Breast epithelium (tissue), 4 donors: ENCODE results near the gene TNFSF9. TPM values are rescaled to one million over a fixed set of nuclear protein-coding genes. Genes with fewer than 3 reads are reported as not detected.

ENCODE experiments used
- DNase-seq, 2 donors: peaks; one replicate each; pipeline ENCODE4 v3.0.0-alpha.2; 2019; ENCODE audit warnings: low spot score in 2 of 2
- H3K27ac ChIP-seq, 2 donors: fragments of 200-600 bp; sonication (generic) in 1 of 2; one replicate each; pipeline ENCODE4 v1.5.1; 2016 to 2019; ENCODE audit warnings: mild to moderate bottlenecking in 1 of 2
- H3K27me3 ChIP-seq, 2 donors: fragments of 200-600 bp; sonication (generic) in 1 of 2; one replicate each; pipeline versions ENCODE4 v1.5.1 to v1.6.0; 2017 to 2019; ENCODE audit warnings: control low read depth in 1 of 2, mild to moderate bottlenecking in 1 of 2
- H3K36me3 ChIP-seq: fragments of 200-600 bp; one replicate; pipeline ENCODE4 v1.5.1; 2019
- H3K4me1 ChIP-seq, 2 donors: fragments of 200-600 bp; sonication (generic); one replicate each; pipeline ENCODE4 v1.5.1; 2016 to 2019; ENCODE audit warnings: control low read depth in 1 of 2
- H3K4me3 ChIP-seq, 3 donors: fragments of 200-600 bp; sonication (generic); 1 replicate in 2 of 3; 2 replicates in 1 of 3; pipeline ENCODE4 v1.5.1; 2016 to 2019; ENCODE audit warnings: mild to moderate bottlenecking in 3 of 3, moderate library complexity in 2 of 3
- H3K9me3 ChIP-seq, 2 donors: fragments of 200-600 bp; sonication (generic) in 1 of 2; one replicate each; pipeline ENCODE4 v1.5.1; 2016 to 2019; ENCODE audit warnings: control low read depth in 1 of 2
- CTCF ChIP-seq, 3 donors: fragments of 450-650 bp; IDR thresholded peaks; one replicate each; pipeline ENCODE4 v1.5.1; 2016 to 2017; ENCODE audit warnings: antibody characterized with exemption in 3 of 3, mild to moderate bottlenecking in 3 of 3, moderate library complexity in 3 of 3
- POLR2A ChIP-seq: fragments of 450-650 bp; IDR thresholded peaks from one replicate; pipeline ENCODE4 v1.6.1; 2016; ENCODE audit warnings: antibody characterized with exemption, mild to moderate bottlenecking, moderate library complexity
- POLR2AphosphoS5 ChIP-seq, 3 donors: sonication (generic); formaldehyde crosslinking; IDR thresholded peaks; one replicate each; pipeline ENCODE4 v1.6.1; 2017; ENCODE audit warnings: antibody characterized with exemption in 3 of 3
- intact Hi-C: fragments of 100-400 bp; cut with DNase I; formaldehyde crosslinking; loops from one replicate; pipeline ENCODE4 v1.15.1; 2023; ENCODE audit warnings: low total_unique reads
- total RNA-seq, 3 donors: library from RNA; depleted of rRNA; stranded (reverse); fragments of >200 nt; gene quantifications; one replicate each; pipeline ENCODE4 v1.1.0, GENCODE V29; 2016

TNFSF9 gene
- total RNA-seq, 3 donors from 2014 or later = 0.33 to 1.6 (median 0.44) TPM

GRCh38 chr19:6527893-6528543 lies 2.8 kb upstream of the TNFSF9 start:
- intact Hi-C loops = no loop called here
- no peaks in the 10 kb centered on the region for H3K4me1 ChIP-seq
- no peak overlapping the region for H3K4me3 ChIP-seq
- TF ChIP-seq CTCF (IDR thresholded peaks at IDR 0.05) = no peak
- TF ChIP-seq POLR2A = no peak
- no peak for TF ChIP-seq POLR2AphosphoS5 (IDR thresholded peaks at IDR 0.05)
- H3K27ac ChIP-seq = no peak overlapping the region
- no peaks in the 10 kb centered on the region for H3K9me3 ChIP-seq
- H3K27me3 ChIP-seq = peaks cover 0 to 16% of the 10 kb centered on the region in 2 donors
- H3K36me3 ChIP-seq = no peaks in the 10 kb centered on the region
- DNase-seq = no peak

- H3K4me3 ChIP-seq = no peak overlapping the region
- no peak for TF ChIP-seq CTCF (IDR thresholded peaks at IDR 0.05)
- no peak for TF ChIP-seq POLR2A
- no peak for TF ChIP-seq POLR2AphosphoS5 (IDR thresholded peaks at IDR 0.05)
- peaks cover 0 to 18% of the 10 kb centered on the region in 2 donors for H3K27me3 ChIP-seq
- intact Hi-C loops = no loop called here
- no peaks in the 10 kb centered on the region for H3K4me1 ChIP-seq
- no peak overlapping the region for H3K27ac ChIP-seq
- H3K36me3 ChIP-seq = no peaks in the 10 kb centered on the region
- no peaks in the 10 kb centered on the region for H3K9me3 ChIP-seq
- no peak for DNase-seq
Observed at GRCh38 chr19:6528544-6529121, 2.2 kb upstream of the TNFSF9 start.

GRCh38 chr19:6529351-6529750 lies 1.5 kb upstream of the TNFSF9 start:
- no peaks in the 10 kb centered on the region for H3K36me3 ChIP-seq
- H3K27me3 ChIP-seq = peaks cover 0 to 18% of the 10 kb centered on the region in 2 donors
- no peaks in the 10 kb centered on the region for H3K9me3 ChIP-seq
- no peak overlapping the region for H3K27ac ChIP-seq
- intact Hi-C loops = no loop called here
- H3K4me1 ChIP-seq = no peaks in the 10 kb centered on the region
- DNase-seq = no peak
- no peak overlapping the region for H3K4me3 ChIP-seq
- TF ChIP-seq POLR2A (no peak), CTCF (IDR thresholded peaks at IDR 0.05) (no peak), POLR2AphosphoS5 (IDR thresholded peaks at IDR 0.05) (no peak)

GRCh38 chr19:6529937-6530385 lies 865 bp upstream of the TNFSF9 start:
- Histone ChIP-seq H3K27me3 (peaks cover 0 to 23% of the 10 kb centered on the region in 2 donors), H3K4me3 (peak overlapping the region; percentile 54 to 75 (median 55)), H3K9me3 (no peaks in the 10 kb centered on the region), H3K4me1 (no peaks in the 10 kb centered on the region), H3K36me3 (no peaks in the 10 kb centered on the region), H3K27ac (peak overlapping the region in 1 of 2 donors; percentile 43)
- DNase-seq = no peak
- intact Hi-C loops = no loop called here
- TF ChIP-seq CTCF (IDR thresholded peaks at IDR 0.05) = no peak
- no peak for TF ChIP-seq POLR2AphosphoS5 (IDR thresholded peaks at IDR 0.05)
- TF ChIP-seq POLR2A = no peak
